ENCODE data around the gene PITPNM3.

DNA sequence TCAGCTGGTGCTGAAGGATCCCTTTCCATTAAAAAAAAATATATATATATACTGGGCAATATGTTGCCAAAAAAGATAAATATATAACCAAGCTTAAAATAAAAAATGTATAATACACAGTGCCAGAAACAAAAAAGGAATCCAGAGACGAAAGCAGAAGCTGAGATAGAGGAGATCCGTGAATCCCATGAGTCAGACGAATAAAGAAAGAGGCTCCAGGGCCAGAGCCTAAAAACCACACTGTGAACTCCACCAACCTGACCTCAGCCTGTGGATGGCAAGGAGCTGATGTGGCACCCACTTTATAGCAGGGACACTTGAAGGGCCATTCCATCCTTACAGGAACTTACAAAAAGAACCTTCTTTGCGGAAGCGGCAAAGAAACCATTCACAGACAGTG is 34.8 kb downstream of the PITPNM3 start:
- TF ChIP-seq POLR2A (IDR thresholded peaks at IDR 0.05), result no peak
- TF ChIP-seq, protein P1, sequence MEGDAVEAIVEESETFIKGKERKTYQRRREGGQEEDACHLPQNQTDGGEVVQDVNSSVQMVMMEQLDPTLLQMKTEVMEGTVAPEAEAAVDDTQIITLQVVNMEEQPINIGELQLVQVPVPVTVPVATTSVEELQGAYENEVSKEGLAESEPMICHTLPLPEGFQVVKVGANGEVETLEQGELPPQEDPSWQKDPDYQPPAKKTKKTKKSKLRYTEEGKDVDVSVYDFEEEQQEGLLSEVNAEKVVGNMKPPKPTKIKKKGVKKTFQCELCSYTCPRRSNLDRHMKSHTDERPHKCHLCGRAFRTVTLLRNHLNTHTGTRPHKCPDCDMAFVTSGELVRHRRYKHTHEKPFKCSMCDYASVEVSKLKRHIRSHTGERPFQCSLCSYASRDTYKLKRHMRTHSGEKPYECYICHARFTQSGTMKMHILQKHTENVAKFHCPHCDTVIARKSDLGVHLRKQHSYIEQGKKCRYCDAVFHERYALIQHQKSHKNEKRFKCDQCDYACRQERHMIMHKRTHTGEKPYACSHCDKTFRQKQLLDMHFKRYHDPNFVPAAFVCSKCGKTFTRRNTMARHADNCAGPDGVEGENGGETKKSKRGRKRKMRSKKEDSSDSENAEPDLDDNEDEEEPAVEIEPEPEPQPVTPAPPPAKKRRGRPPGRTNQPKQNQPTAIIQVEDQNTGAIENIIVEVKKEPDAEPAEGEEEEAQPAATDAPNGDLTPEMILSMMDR (IDR thresholded peaks at IDR 0.05), result no peak
